Fibroblast of mammary gland (primary cell): ENCODE results near the gene CPAMD8.

Experiments
- DNase-seq: peaks from one replicate; pipeline ENCODE4 v3.0.0-alpha.2; 2010; ENCODE audit warnings: low read depth
- H3K4me3 ChIP-seq: 2 replicates; pipeline ENCODE4 v1.5.1; 2011; ENCODE audit warnings: low read depth, mild to moderate bottlenecking, low read length, moderate library complexity; ENCODE audit not compliant: control insufficient read depth
- CTCF ChIP-seq: conservative IDR thresholded peaks from 2 replicates; pipeline ENCODE4 v1.5.1; 2011; ENCODE audit warnings: low read depth, low read length, inconsistent platforms; ENCODE audit not compliant: control insufficient read depth, insufficient read depth

The CPAMD8 gene

GRCh38 chr19:16921766-16922591, 104.6 kb downstream of the CPAMD8 start:
- H3K4me3 ChIP-seq = no peak overlapping the region
- TF ChIP-seq CTCF = no peak
- DNase-seq = no peak

GRCh38 chr19:16920816-16921529, 105.6 kb downstream of the CPAMD8 start:
- no peak overlapping the region for H3K4me3 ChIP-seq
- no peak for TF ChIP-seq CTCF
- DNase-seq = peak; percentile 91

GRCh38 chr19:16919496-16919895, 107.1 kb downstream of the CPAMD8 start:
- no peak for TF ChIP-seq CTCF
- no peak for DNase-seq
- no peak overlapping the region for H3K4me3 ChIP-seq

- TF ChIP-seq CTCF = no peak
- DNase-seq = no peak
- H3K4me3 ChIP-seq = no peak overlapping the region
These were observed 109.2 kb downstream of the CPAMD8 start for GRCh38 chr19:16917401-16917800.

- no peak for TF ChIP-seq CTCF
- no peak for DNase-seq
These were observed 110.9 kb downstream of the CPAMD8 start for GRCh38 chr19:16915734-16916133.

GRCh38 chr19:16915135-16915534, 111.5 kb downstream of the CPAMD8 start:
- H3K4me3 ChIP-seq = no peak overlapping the region
- no peak for TF ChIP-seq CTCF

More at GRCh38 chr19:16915734-16916133, 110.9 kb downstream of the CPAMD8 start:
- no peak overlapping the region for H3K4me3 ChIP-seq

More at GRCh38 chr19:16915135-16915534, 111.5 kb downstream of the CPAMD8 start:
- no peak for DNase-seq
